K562 (cell line): ENCODE measurements around the gene CGNL1. TPM values are rescaled to one million over a fixed set of nuclear protein-coding genes. Genes with fewer than 3 reads are reported as not detected.

Source experiments
- ADNP ChIP-seq: fragments of 200-800 bp; sonication (Bioruptor generic); IDR thresholded peaks from 2 replicates; pipeline ENCODE4 v1.6.1; 2016; ENCODE audit warnings: missing genetic modification characterization, missing compliant biosample characterization
- BRD4 ChIP-seq: fragments of 200-600 bp; sonication (generic); IDR thresholded peaks from 2 replicates; pipeline ENCODE4 v1.6.1; 2017; ENCODE audit warnings: inconsistent platforms
- CC2D1A ChIP-seq: fragments of 450-650 bp; IDR thresholded peaks from 2 replicates; pipeline ENCODE4 v1.6.1; 2017; ENCODE audit warnings: mild to moderate bottlenecking
- CREB1 ChIP-seq, 2 experiments: sonication (generic) in 1 of 2; formaldehyde crosslinking in 1 of 2; IDR thresholded peaks; 2 replicates each; pipeline versions ENCODE4 v1.6.1 to v1.8.0; 2012 to 2022; ENCODE audit warnings: inconsistent platforms in 1 of 2, mild to moderate bottlenecking in 1 of 2, missing genetic modification reagents in 1 of 2, moderate library complexity in 1 of 2
- DPF2 ChIP-seq: fragments of 450-650 bp; IDR thresholded peaks from 2 replicates; pipeline ENCODE4 v1.6.1; 2016
- EHMT2 ChIP-seq: fragments of 450-650 bp; IDR thresholded peaks from 2 replicates; pipeline ENCODE4 v1.6.1; 2018; ENCODE audit warnings: antibody characterized with exemption
- HDAC1 ChIP-seq, 2 experiments: fragments of 450-650 bp; IDR thresholded peaks; 2 replicates each; pipeline ENCODE4 v1.6.1; 2016 to 2017; ENCODE audit warnings: inconsistent platforms in 1 of 2, mild to moderate bottlenecking in 1 of 2, moderate library complexity in 1 of 2
- IFI16 ChIP-seq: fragments of 250-450 bp; sonication (Bioruptor Pico); IDR thresholded peaks from 2 replicates; pipeline ENCODE4 v2.1.2; 2022; ENCODE audit warnings: mild to moderate bottlenecking, inconsistent platforms
- NFIC ChIP-seq: fragments of 450-650 bp; IDR thresholded peaks from 2 replicates; pipeline ENCODE4 v1.6.1; 2017; ENCODE audit warnings: mild to moderate bottlenecking, inconsistent platforms
- TRIM24 ChIP-seq, 2 experiments: fragments of 450-650 bp; IDR thresholded peaks; 2 replicates each; pipeline ENCODE4 v1.6.1; 2016
- ZNF316 ChIP-seq: fragments of 450-650 bp; IDR thresholded peaks from 2 replicates; pipeline ENCODE4 v1.6.1; 2016
- polyA plus RNA-seq, 8 experiments: library from polyadenylated mRNA; depleted of rRNA in 4 of 8; stranded (reverse) in 5 of 8; unstranded in 3 of 8; fragments of >200 nt; fragmentation: Nextera tagmentation in 2 of 8; fragmentation: Illumina TruSeq in 1 of 8; extraction: Ambion mirVana in 2 of 8; extraction: Trizol in 1 of 8; gene quantifications; 2 replicates each; pipeline versions ENCODE4 v1.2.1 to v1.2.3, GENCODE V29; 2011 to 2014; ENCODE audit warnings: inconsistent platforms in 1 of 8, missing spikeins in 1 of 8
- total RNA-seq, 7 experiments: library from RNA; depleted of rRNA in 6 of 7; stranded (reverse); fragments of >200 nt in 6 of 7; fragmentation: Illumina TruSeq in 2 of 7; extraction: Trizol in 2 of 7; gene quantifications; 2 replicates each; pipeline versions ENCODE4 v1.2.1 to v1.2.3, GENCODE V29; 2011 to 2021; ENCODE audit warnings: low replicate concordance in 1 of 7
- TF ChIP-seq, protein P1 (sequence below): fragments of 450-650 bp; IDR thresholded peaks from 2 replicates; pipeline ENCODE4 v1.6.1; 2017; ENCODE audit warnings: antibody characterized with exemption, mild to moderate bottlenecking
- TF ChIP-seq, protein P2 (sequence below): fragments of 200-800 bp; sonication (Bioruptor generic); IDR thresholded peaks from 2 replicates; pipeline ENCODE4 v1.6.1; 2017; ENCODE audit warnings: missing genetic modification characterization, missing compliant biosample characterization
- TF ChIP-seq, protein P3 (sequence below): sonication (generic); formaldehyde crosslinking; IDR thresholded peaks from 2 replicates; pipeline ENCODE4 v1.9.0; 2022; ENCODE audit warnings: mild to moderate bottlenecking, missing genetic modification reagents
- TF ChIP-seq, protein P4 (sequence below): IDR thresholded peaks from 3 replicates; pipeline ENCODE4 v1.6.1; 2011; ENCODE audit warnings: borderline replicate concordance, mild to moderate bottlenecking, moderate library complexity; ENCODE audit not compliant: insufficient read length; ENCODE audit errors: extremely low read depth
- TF ChIP-seq, protein P5 (sequence below): fragments of 450-650 bp; IDR thresholded peaks from 2 replicates; pipeline ENCODE4 v1.6.1; 2018; ENCODE audit not compliant: partially characterized antibody

The CGNL1 gene
- total and polyA plus RNA-seq, 9 of the 15 experiments (the other 6 are each of a cell fraction or from before 2014, with no cell fraction given), result 0.01 to 0.07 TPM; not detected in 7

DNA sequence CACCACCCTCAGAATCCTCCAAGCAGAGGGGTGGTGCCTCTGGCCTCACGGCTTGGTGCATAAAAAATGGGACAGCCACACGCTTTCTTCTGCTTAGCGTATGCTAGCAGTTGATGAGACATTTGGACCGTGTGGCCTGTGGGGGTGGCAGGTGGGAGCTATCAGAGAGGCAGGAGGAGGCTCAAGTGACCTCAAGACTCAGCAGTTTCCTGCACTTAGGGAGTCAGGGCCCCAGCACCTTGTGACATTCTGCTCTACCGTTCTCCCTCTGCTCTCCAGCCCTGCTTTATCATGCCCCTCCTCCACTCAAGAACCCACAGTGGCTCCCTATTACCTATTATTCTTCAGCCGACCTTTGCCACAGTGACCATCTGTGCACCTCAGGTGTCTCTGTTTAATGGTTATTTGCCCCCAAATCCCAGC lies 41.0 kb upstream of the CGNL1 start (continued):
- TF ChIP-seq, protein P1, sequence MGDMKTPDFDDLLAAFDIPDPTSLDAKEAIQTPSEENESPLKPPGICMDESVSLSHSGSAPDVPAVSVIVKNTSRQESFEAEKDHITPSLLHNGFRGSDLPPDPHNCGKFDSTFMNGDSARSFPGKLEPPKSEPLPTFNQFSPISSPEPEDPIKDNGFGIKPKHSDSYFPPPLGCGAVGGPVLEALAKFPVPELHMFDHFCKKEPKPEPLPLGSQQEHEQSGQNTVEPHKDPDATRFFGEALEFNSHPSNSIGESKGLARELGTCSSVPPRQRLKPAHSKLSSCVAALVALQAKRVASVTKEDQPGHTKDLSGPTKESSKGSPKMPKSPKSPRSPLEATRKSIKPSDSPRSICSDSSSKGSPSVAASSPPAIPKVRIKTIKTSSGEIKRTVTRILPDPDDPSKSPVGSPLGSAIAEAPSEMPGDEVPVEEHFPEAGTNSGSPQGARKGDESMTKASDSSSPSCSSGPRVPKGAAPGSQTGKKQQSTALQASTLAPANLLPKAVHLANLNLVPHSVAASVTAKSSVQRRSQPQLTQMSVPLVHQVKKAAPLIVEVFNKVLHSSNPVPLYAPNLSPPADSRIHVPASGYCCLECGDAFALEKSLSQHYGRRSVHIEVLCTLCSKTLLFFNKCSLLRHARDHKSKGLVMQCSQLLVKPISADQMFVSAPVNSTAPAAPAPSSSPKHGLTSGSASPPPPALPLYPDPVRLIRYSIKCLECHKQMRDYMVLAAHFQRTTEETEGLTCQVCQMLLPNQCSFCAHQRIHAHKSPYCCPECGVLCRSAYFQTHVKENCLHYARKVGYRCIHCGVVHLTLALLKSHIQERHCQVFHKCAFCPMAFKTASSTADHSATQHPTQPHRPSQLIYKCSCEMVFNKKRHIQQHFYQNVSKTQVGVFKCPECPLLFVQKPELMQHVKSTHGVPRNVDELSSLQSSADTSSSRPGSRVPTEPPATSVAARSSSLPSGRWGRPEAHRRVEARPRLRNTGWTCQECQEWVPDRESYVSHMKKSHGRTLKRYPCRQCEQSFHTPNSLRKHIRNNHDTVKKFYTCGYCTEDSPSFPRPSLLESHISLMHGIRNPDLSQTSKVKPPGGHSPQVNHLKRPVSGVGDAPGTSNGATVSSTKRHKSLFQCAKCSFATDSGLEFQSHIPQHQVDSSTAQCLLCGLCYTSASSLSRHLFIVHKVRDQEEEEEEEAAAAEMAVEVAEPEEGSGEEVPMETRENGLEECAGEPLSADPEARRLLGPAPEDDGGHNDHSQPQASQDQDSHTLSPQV, result peak; percentile 21; the same call in 1 of the 2 replicates
- TF ChIP-seq IFI16 (no peak), DPF2 (0 out of 2 replicates have a peak, but pooled peaks have one; percentile 11), ADNP (tag) (peak; percentile 39; the same call in 1 of the 2 replicates), ZNF316 (peak; percentile 61; the same call in 1 of the 2 replicates), HDAC1 (IDR thresholded peaks at IDR 0.05) (0 out of 4 replicates have a peak, but pooled peaks of 1 of the 2 experiments have one; percentile 11), NFIC (0 out of 2 replicates have a peak, but pooled peaks have one; percentile 7), CREB1 (IDR thresholded peaks at IDR 0.05) (no peak; the same call in 1 of the 2 replicates), CREB1 (CRISPR knock-in tag; IDR thresholded peaks at IDR 0.05) (no peak), CC2D1A (peak; percentile 18; the same call in 1 of the 2 replicates), EHMT2 (no peak), TRIM24 (IDR thresholded peaks at IDR 0.05) (0 out of 4 replicates have a peak, but pooled peaks of 1 of the 2 experiments have one; percentile 15), BRD4 (no peak)
- TF ChIP-seq, protein P2, sequence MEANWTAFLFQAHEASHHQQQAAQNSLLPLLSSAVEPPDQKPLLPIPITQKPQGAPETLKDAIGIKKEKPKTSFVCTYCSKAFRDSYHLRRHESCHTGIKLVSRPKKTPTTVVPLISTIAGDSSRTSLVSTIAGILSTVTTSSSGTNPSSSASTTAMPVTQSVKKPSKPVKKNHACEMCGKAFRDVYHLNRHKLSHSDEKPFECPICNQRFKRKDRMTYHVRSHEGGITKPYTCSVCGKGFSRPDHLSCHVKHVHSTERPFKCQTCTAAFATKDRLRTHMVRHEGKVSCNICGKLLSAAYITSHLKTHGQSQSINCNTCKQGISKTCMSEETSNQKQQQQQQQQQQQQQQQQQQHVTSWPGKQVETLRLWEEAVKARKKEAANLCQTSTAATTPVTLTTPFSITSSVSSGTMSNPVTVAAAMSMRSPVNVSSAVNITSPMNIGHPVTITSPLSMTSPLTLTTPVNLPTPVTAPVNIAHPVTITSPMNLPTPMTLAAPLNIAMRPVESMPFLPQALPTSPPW (CRISPR knock-in tag), result peak; percentile 13; the same call in 1 of the 2 replicates
- TF ChIP-seq, protein P3, sequence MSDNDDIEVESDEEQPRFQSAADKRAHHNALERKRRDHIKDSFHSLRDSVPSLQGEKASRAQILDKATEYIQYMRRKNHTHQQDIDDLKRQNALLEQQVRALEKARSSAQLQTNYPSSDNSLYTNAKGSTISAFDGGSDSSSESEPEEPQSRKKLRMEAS (CRISPR knock-in tag), result peak; percentile 68
- TF ChIP-seq, protein P4, sequence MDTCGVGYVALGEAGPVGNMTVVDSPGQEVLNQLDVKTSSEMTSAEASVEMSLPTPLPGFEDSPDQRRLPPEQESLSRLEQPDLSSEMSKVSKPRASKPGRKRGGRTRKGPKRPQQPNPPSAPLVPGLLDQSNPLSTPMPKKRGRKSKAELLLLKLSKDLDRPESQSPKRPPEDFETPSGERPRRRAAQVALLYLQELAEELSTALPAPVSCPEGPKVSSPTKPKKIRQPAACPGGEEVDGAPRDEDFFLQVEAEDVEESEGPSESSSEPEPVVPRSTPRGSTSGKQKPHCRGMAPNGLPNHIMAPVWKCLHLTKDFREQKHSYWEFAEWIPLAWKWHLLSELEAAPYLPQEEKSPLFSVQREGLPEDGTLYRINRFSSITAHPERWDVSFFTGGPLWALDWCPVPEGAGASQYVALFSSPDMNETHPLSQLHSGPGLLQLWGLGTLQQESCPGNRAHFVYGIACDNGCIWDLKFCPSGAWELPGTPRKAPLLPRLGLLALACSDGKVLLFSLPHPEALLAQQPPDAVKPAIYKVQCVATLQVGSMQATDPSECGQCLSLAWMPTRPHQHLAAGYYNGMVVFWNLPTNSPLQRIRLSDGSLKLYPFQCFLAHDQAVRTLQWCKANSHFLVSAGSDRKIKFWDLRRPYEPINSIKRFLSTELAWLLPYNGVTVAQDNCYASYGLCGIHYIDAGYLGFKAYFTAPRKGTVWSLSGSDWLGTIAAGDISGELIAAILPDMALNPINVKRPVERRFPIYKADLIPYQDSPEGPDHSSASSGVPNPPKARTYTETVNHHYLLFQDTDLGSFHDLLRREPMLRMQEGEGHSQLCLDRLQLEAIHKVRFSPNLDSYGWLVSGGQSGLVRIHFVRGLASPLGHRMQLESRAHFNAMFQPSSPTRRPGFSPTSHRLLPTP, result no peak
- TF ChIP-seq, protein P5, sequence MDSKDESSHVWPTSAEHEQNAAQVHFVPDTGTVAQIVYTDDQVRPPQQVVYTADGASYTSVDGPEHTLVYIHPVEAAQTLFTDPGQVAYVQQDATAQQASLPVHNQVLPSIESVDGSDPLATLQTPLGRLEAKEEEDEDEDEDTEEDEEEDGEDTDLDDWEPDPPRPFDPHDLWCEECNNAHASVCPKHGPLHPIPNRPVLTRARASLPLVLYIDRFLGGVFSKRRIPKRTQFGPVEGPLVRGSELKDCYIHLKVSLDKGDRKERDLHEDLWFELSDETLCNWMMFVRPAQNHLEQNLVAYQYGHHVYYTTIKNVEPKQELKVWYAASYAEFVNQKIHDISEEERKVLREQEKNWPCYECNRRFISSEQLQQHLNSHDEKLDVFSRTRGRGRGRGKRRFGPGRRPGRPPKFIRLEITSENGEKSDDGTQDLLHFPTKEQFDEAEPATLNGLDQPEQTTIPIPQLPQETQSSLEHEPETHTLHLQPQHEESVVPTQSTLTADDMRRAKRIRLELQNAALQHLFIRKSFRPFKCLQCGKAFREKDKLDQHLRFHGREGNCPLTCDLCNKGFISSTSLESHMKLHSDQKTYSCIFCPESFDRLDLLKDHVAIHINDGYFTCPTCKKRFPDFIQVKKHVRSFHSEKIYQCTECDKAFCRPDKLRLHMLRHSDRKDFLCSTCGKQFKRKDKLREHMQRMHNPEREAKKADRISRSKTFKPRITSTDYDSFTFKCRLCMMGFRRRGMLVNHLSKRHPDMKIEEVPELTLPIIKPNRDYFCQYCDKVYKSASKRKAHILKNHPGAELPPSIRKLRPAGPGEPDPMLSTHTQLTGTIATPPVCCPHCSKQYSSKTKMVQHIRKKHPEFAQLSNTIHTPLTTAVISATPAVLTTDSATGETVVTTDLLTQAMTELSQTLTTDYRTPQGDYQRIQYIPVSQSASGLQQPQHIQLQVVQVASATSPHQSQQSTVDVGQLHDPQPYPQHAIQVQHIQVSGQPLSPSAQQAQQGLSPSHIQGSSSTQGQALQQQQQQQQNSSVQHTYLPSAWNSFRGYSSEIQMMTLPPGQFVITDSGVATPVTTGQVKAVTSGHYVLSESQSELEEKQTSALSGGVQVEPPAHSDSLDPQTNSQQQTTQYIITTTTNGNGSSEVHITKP, result peak; percentile 27
